Cardiac muscle cell (in vitro differentiated cells and primary cell): Measurements from ENCODE around the gene RND1. TPM values are rescaled to one million over a fixed set of nuclear protein-coding genes. Genes with fewer than 3 reads are reported as not detected.
A peak's percentile ranks its signal among the peaks of the same experiment; 100 is the strongest.

Experiments used
- DNase-seq, 2 donors: peaks; one replicate each; pipeline versions ENCODE4 v3.0.0 to v3.0.0-alpha.2; 2010 to 2017; ENCODE audit warnings: low read depth in 1 of 2, low spot score in 1 of 2
- H3K27ac ChIP-seq: fragments of 200-600 bp; sonication (generic); 2 replicates; pipeline ENCODE4 v1.5.1; 2016
- H3K27me3 ChIP-seq: fragments of 200-600 bp; sonication (generic); 2 replicates; pipeline ENCODE4 v1.6.0; 2016; ENCODE audit warnings: control low read depth
- H3K36me3 ChIP-seq: fragments of 200-600 bp; sonication (generic); 2 replicates; pipeline ENCODE4 v1.5.1; 2016; ENCODE audit warnings: control low read depth
- H3K4me1 ChIP-seq: fragments of 200-600 bp; sonication (generic); 2 replicates; pipeline ENCODE4 v1.8.1; 2017; ENCODE audit warnings: low read depth, mild to moderate bottlenecking, mixed run types
- H3K4me3 ChIP-seq: fragments of 200-600 bp; sonication (generic); 2 replicates; pipeline ENCODE4 v1.5.1; 2016; ENCODE audit warnings: mild to moderate bottlenecking
- H3K9me3 ChIP-seq: fragments of 200-600 bp; sonication (generic); 2 replicates; pipeline ENCODE4 v1.5.1; 2017; ENCODE audit warnings: low read depth, mild to moderate bottlenecking, control low read depth
- CTCF ChIP-seq: IDR thresholded peaks from 2 replicates; pipeline ENCODE4 v1.5.1; 2012; ENCODE audit warnings: low read depth, mild to moderate bottlenecking, low read length
- polyA plus RNA-seq: library from polyadenylated mRNA; unstranded; fragments of >200 nt; fragmentation: Nextera tagmentation; extraction: Ambion mirVana; gene quantifications from 2 replicates; pipeline ENCODE4 v1.2.1, GENCODE V29; 2016
- total RNA-seq: library from RNA; depleted of rRNA; stranded (reverse); fragments of >200 nt; gene quantifications from 2 replicates; pipeline ENCODE4 v1.2.3, GENCODE V29; 2016

RND1 gene
- total and polyA plus RNA-seq, 2 experiments from 2014 or later, result 2.9 to 7.2 TPM

DNA sequence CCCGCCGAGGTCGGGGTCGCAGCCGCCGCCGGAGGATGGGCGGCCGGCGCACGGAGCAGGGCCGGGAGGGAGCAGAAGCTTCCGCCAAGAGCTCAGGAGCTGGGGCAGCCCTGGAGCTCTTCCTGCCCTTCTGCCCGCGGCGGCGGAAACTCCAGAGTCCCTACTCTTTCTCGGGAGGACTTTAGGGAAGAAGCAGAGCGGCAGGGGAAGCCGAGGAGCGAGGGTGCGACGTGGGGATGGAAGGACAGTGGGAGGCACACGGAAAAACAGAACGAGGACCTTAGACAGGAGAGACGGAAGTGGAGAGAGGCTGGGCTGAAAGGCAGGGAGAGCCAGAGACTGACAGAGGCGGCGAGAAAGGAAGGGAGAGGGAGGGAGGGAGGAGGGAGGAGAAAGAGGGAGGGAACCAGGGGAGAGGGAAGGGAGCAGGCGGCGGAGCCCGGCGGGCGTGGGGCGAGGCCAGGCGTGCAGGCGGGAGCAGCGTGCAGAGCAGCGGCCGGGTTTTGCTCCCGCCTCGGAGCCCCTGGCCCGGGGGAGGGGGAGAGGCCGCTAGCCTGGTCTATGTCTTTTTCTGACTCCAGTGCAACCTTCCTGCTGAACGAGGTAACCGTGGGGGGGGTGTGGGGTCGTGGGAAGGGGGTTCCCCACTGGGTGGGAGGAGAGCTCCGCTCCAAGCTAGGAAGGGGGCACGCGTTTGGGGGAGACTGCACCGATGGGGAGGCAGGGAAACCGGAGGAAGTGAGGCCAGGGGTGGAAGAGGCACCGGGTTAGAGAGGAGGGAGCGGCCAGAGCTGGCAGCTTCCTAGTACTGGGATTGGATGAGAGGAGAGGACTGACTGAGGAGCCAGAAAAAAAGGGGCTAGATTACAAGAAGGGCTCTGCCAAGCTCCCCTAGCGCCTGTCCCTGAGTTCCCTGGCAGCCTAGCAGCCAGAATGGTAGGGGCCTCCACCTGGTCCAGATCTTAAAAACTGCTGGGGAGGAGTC lies 50.3 kb downstream of the RND1 start:
- Histone ChIP-seq H3K4me1 (peaks cover 15% of the 10 kb centered on the region), H3K27me3 (peaks cover 14% of the 10 kb centered on the region), H3K27ac (peak overlapping the region; percentile 50), H3K9me3 (no peaks in the 10 kb centered on the region), H3K36me3 (no peaks in the 10 kb centered on the region), H3K4me3 (peak overlapping the region; percentile 60)
- DNase-seq, result peak; percentile 86 to 91
- TF ChIP-seq CTCF, result no peak

GRCh38 chr12:48814262-48815125 lies 51.2 kb downstream of the RND1 start:
- Histone ChIP-seq H3K27ac (peak overlapping the region; percentile 50), H3K36me3 (no peaks in the 10 kb centered on the region), H3K9me3 (no peaks in the 10 kb centered on the region), H3K4me1 (peaks cover 15% of the 10 kb centered on the region), H3K27me3 (peaks cover 14% of the 10 kb centered on the region), H3K4me3 (peak overlapping the region; percentile 60)
- DNase-seq, result peak; percentile 85 to 86
- peak; percentile 100 for TF ChIP-seq CTCF

GRCh38 chr12:48813465-48814261 lies 52.0 kb downstream of the RND1 start:
- H3K27ac ChIP-seq, result no peak overlapping the region
- peak overlapping the region; percentile 60 for H3K4me3 ChIP-seq
- H3K9me3 ChIP-seq, result no peaks in the 10 kb centered on the region

DNA sequence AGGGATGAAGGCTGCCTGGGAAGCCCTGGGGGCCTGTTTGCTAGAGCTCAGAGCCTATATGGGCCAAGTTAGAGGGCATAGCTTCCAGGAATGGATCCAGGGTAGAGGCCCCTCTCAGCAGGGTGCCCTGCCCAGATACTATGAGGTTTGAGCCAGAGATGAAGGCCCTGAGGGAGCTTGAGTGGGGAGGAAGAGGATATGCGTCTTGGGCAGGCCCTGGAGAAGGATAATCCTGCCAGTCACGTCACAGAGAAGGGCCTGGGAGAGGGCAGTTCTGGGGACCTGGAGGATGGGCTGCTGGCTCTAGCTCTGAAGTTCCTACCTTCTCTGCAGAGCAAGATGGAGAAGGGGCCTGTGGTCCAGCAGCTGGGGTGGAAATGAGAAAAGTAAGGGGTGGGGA lies 53.3 kb downstream of the RND1 start:
- DNase-seq, result no peak
- H3K4me3 ChIP-seq, result no peak overlapping the region
- TF ChIP-seq CTCF, result no peak
- no peaks in the 10 kb centered on the region for H3K9me3 ChIP-seq
- peaks cover 15% of the 10 kb centered on the region for H3K4me1 ChIP-seq
- no peak overlapping the region for H3K27ac ChIP-seq
- no peaks in the 10 kb centered on the region for H3K36me3 ChIP-seq
- peaks cover 8% of the 10 kb centered on the region for H3K27me3 ChIP-seq

More at GRCh38 chr12:48813465-48814261, 52.0 kb downstream of the RND1 start:
- peak in 1 of 2 donors; percentile 44 for DNase-seq
- Histone ChIP-seq H3K36me3 (no peaks in the 10 kb centered on the region), H3K4me1 (peaks cover 15% of the 10 kb centered on the region), H3K27me3 (peaks cover 14% of the 10 kb centered on the region)
- no peak for TF ChIP-seq CTCF
